Sigmoid colon (tissue), 4 donors: Measurements from ENCODE around the gene UGT1A7.

Source experiments
- CTCF ChIP-seq, 4 experiments: fragments of 450-650 bp in 3 of 4; fragments of 200-600 bp in 1 of 4; IDR thresholded peaks; one replicate each; pipeline ENCODE4 v1.5.1; 2016 to 2019; ENCODE audit warnings: antibody characterized with exemption in 4 of 4, mild to moderate bottlenecking in 3 of 4, moderate library complexity in 2 of 4
- EP300 ChIP-seq, 4 donors: sonication (generic); formaldehyde crosslinking; IDR thresholded peaks; one replicate each; pipeline ENCODE4 v1.6.1; 2017; ENCODE audit warnings: antibody characterized with exemption in 4 of 4
- POLR2A ChIP-seq, 2 donors: fragments of 450-650 bp; IDR thresholded peaks; one replicate each; pipeline ENCODE4 v1.6.1; 2016; ENCODE audit warnings: antibody characterized with exemption in 2 of 2, mild to moderate bottlenecking in 2 of 2, moderate library complexity in 2 of 2
- POLR2AphosphoS5 ChIP-seq, 4 donors: sonication (generic); formaldehyde crosslinking; IDR thresholded peaks; one replicate each; pipeline ENCODE4 v1.6.1; 2017; ENCODE audit warnings: antibody characterized with exemption in 4 of 4

- TF ChIP-seq CTCF (IDR thresholded peaks at IDR 0.05) (no peak), POLR2A (IDR thresholded peaks at IDR 0.05) (no peak), EP300 (IDR thresholded peaks at IDR 0.05) (no peak), POLR2AphosphoS5 (IDR thresholded peaks at IDR 0.05) (no peak)
Observed at GRCh38 chr2:233714121-233714520, 32.4 kb downstream of the UGT1A7 start.
